OCI-LY7 (cell line): ENCODE measurements around the gene LEMD2.

ENCODE experiments used
- EZH2phosphoT487 ChIP-seq: fragments of 200-600 bp; sonication (generic); IDR thresholded peaks from 2 replicates; pipeline ENCODE4 v1.6.1; 2018; ENCODE audit warnings: low read depth, borderline replicate concordance, mild to moderate bottlenecking, mixed run types, antibody characterized with exemption, low read length, moderate library complexity, mixed read lengths
- TF ChIP-seq, protein P1 (sequence below): fragments of 200-600 bp; sonication (generic); conservative IDR thresholded peaks from 2 replicates; pipeline ENCODE4 v1.5.1; 2014; ENCODE audit warnings: mild to moderate bottlenecking, antibody characterized with exemption, low read length, moderate library complexity, mixed read lengths

DNA sequence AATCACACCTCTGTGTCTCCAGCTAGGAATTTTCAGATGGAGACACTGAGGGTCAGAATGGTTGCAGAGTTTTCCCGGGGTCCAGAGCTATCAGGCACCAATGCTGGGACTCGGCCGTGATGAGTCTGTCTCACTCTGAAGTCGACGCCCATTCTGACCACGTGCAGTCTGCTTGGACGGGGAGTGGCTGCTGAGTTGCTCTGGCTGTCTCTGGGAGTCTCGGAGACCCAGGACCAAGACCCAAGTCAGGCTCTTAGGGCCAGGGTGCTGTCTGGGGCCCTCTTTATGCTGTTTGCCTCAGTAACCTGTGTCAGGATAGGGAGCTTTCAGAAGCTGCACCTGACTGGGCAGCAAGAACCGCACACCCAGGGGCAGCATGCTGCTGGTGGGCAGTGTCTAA is 46.8 kb downstream of the LEMD2 start:
- TF ChIP-seq, protein P1, sequence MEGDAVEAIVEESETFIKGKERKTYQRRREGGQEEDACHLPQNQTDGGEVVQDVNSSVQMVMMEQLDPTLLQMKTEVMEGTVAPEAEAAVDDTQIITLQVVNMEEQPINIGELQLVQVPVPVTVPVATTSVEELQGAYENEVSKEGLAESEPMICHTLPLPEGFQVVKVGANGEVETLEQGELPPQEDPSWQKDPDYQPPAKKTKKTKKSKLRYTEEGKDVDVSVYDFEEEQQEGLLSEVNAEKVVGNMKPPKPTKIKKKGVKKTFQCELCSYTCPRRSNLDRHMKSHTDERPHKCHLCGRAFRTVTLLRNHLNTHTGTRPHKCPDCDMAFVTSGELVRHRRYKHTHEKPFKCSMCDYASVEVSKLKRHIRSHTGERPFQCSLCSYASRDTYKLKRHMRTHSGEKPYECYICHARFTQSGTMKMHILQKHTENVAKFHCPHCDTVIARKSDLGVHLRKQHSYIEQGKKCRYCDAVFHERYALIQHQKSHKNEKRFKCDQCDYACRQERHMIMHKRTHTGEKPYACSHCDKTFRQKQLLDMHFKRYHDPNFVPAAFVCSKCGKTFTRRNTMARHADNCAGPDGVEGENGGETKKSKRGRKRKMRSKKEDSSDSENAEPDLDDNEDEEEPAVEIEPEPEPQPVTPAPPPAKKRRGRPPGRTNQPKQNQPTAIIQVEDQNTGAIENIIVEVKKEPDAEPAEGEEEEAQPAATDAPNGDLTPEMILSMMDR: no peak
- no peak for TF ChIP-seq EZH2phosphoT487
